Uterus (tissue), 4 donors: ENCODE measurements around the gene ARHGEF10L. TPM values are rescaled to one million over a fixed set of nuclear protein-coding genes. Genes with fewer than 3 reads are reported as not detected.

ENCODE experiments used
- DNase-seq, 2 donors: peaks; one replicate each; pipeline ENCODE4 v3.0.0-alpha.2; 2019 to 2020
- H3K27ac ChIP-seq, 2 donors: fragments of 200-600 bp; sonication (generic); 1 replicate in 1 of 2; 2 replicates in 1 of 2; pipeline ENCODE4 v1.5.1; 2016 to 2018
- H3K27me3 ChIP-seq, 2 donors: fragments of 200-600 bp; sonication (generic); one replicate each; pipeline ENCODE4 v1.5.1; 2018 to 2019; ENCODE audit warnings: control low read depth in 1 of 2
- H3K36me3 ChIP-seq, 2 donors: fragments of 200-600 bp; sonication (generic); one replicate each; pipeline ENCODE4 v1.5.1; 2019; ENCODE audit warnings: control low read depth in 1 of 2
- H3K4me1 ChIP-seq, 2 donors: fragments of 200-600 bp; sonication (generic); one replicate each; pipeline ENCODE4 v1.5.1; 2018 to 2019; ENCODE audit warnings: control low read depth in 1 of 2
- H3K4me3 ChIP-seq, 2 donors: fragments of 200-600 bp; sonication (generic); 1 replicate in 1 of 2; 2 replicates in 1 of 2; pipeline ENCODE4 v1.5.1; 2018 to 2019; ENCODE audit warnings: mild to moderate bottlenecking in 1 of 2
- H3K9me3 ChIP-seq, 2 donors: fragments of 200-600 bp; sonication (generic); one replicate each; pipeline ENCODE4 v1.5.1; 2019; ENCODE audit warnings: control low read depth in 1 of 2
- POLR2A ChIP-seq, 2 donors: fragments of 450-650 bp; IDR thresholded peaks; one replicate each; pipeline ENCODE4 v1.6.1; 2016; ENCODE audit warnings: antibody characterized with exemption in 2 of 2, mild to moderate bottlenecking in 1 of 2, moderate library complexity in 1 of 2
- intact Hi-C: fragments of 100-400 bp; cut with DNase I; formaldehyde crosslinking; loops from one replicate; pipeline ENCODE4 v1.15.1; 2023; ENCODE audit warnings: low total_unique reads
- total RNA-seq, 4 donors: library from RNA; depleted of rRNA in 3 of 4; stranded (reverse); fragments of >200 nt in 3 of 4; gene quantifications; one replicate each; pipeline versions ENCODE4 v1.1.0 to v1.2.4, GENCODE V29; 2014 to 2023
- TF ChIP-seq, protein P1 (sequence below), 4 experiments: fragments of 200-600 bp in 2 of 4; fragments of 450-650 bp in 2 of 4; sonication (generic) in 2 of 4; IDR thresholded peaks; one replicate each; pipeline ENCODE4 v1.5.1; 2016 to 2019; ENCODE audit warnings: antibody characterized with exemption in 4 of 4, mild to moderate bottlenecking in 2 of 4, moderate library complexity in 1 of 4
- donor health status: DM: yes; HTN: yes; CAD: no.

The ARHGEF10L gene
- total RNA-seq, 4 donors from 2014 or later, result 5.6 to 61.9 (median 19.1) TPM

DNA sequence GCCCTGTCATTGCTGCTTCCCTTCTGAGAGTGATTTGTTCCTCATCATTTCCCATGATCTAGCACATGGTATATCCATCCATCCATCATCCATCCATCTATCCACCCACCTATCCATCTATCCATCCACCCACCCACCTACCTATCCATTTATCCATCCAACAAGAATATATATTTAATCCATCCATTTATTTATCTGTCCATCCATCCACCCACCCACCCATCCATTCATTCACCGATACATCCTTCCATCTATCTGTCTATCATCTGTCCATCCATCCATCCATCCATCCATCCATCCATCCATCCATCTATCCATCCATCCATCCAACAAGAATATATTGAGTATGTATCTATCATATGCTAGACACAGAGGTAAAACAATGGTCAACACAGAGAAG, 115.7 kb downstream of the ARHGEF10L start:
- Histone ChIP-seq H3K36me3 (no peaks in the 10 kb centered on the region), H3K4me1 (no peaks in the 10 kb centered on the region), H3K9me3 (no peaks in the 10 kb centered on the region), H3K27me3 (no peaks in the 10 kb centered on the region), H3K4me3 (no peak overlapping the region), H3K27ac (no peak overlapping the region)
- DNase-seq, result no peak
- no peak for TF ChIP-seq POLR2A (IDR thresholded peaks at IDR 0.05)
- TF ChIP-seq, protein P1, sequence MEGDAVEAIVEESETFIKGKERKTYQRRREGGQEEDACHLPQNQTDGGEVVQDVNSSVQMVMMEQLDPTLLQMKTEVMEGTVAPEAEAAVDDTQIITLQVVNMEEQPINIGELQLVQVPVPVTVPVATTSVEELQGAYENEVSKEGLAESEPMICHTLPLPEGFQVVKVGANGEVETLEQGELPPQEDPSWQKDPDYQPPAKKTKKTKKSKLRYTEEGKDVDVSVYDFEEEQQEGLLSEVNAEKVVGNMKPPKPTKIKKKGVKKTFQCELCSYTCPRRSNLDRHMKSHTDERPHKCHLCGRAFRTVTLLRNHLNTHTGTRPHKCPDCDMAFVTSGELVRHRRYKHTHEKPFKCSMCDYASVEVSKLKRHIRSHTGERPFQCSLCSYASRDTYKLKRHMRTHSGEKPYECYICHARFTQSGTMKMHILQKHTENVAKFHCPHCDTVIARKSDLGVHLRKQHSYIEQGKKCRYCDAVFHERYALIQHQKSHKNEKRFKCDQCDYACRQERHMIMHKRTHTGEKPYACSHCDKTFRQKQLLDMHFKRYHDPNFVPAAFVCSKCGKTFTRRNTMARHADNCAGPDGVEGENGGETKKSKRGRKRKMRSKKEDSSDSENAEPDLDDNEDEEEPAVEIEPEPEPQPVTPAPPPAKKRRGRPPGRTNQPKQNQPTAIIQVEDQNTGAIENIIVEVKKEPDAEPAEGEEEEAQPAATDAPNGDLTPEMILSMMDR (IDR thresholded peaks at IDR 0.05), result no peak
- intact Hi-C loops, result no loop called here

DNA sequence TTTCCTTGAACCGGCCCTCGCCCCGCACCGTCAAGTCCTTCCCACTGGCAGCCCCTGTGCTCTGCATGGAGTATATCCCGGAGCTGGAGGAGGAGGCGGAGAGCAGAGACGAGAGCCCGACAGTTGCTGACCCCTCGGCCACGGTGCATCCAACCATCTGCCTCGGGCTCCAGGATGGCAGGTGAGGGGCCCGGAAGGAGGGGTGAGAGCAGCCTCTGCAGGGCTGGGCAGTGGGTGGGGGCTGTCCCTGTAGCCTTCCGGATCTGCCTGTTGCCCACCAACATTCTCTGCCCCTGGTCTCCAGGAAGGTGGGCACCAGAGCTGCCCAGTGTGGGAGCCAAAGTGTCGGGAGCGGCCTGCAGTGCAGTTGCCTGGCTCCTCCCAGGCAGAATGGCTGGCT, 116.4 kb downstream of the ARHGEF10L start:
- no peaks in the 10 kb centered on the region for H3K9me3 ChIP-seq

DNA sequence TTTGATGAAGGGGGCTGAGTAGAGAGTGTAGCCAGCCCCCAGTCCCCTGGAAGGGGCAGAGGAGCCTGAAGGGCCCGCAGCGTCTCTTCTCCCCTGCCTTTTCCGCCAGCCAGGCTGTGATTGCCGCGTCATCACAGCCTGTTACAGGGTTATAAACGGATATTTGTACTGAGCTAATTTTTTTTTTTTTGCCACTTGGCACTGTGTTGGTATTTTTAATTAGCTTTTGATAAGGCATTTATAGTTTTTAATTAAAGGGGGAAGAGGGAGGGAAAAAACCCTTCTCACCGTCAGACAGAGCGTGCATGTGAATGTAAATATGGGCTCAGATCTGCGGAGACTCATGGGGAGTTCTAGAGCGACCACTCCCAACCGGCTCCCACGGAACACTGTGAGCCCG, 117.9 kb downstream of the ARHGEF10L start:
- Histone ChIP-seq H3K27ac (no peak overlapping the region), H3K4me1 (no peaks in the 10 kb centered on the region), H3K9me3 (no peaks in the 10 kb centered on the region), H3K27me3 (no peaks in the 10 kb centered on the region), H3K36me3 (no peaks in the 10 kb centered on the region), H3K4me3 (no peak overlapping the region)
- DNase-seq, result no peak
- intact Hi-C loops, result no loop called here
- TF ChIP-seq POLR2A (IDR thresholded peaks at IDR 0.05), result no peak
- TF ChIP-seq, protein P1 (IDR thresholded peaks at IDR 0.05), result no peak

More for the DNA sequence above, 116.4 kb downstream of the ARHGEF10L start:
- Histone ChIP-seq H3K27ac (no peak overlapping the region), H3K36me3 (no peaks in the 10 kb centered on the region), H3K4me1 (no peaks in the 10 kb centered on the region), H3K27me3 (no peaks in the 10 kb centered on the region), H3K4me3 (no peak overlapping the region)
- intact Hi-C loops, result no loop called here
- TF ChIP-seq, protein P1 (IDR thresholded peaks at IDR 0.05), result no peak
- TF ChIP-seq POLR2A (IDR thresholded peaks at IDR 0.05), result no peak
- DNase-seq, result no peak

DNA sequence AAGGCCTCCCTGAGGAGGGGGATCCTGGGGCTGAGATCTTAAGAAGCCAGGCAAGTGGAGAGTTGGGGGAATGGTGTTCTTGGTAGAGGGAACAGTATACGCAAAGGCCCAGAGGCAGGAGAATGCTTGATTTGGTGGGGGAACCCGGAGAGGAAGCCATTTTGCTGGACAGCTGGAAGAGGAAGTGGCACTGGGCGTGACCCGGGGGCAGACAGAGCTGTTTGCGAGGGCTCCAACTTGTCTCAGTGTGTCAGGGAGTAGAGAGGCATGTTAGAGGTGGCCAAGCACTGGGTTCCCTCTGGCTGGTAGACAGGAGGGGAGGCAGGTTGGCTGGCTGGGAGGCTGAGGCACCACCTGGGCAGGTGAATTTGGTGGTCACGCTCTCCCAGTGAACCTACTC, 119.3 kb downstream of the ARHGEF10L start:
- TF ChIP-seq POLR2A (IDR thresholded peaks at IDR 0.05), result no peak
- TF ChIP-seq, protein P1 (IDR thresholded peaks at IDR 0.05), result no peak
- no peak for DNase-seq
- no peak overlapping the region for H3K4me3 ChIP-seq
- no peak overlapping the region for H3K27ac ChIP-seq
- H3K4me1 ChIP-seq, result no peaks in the 10 kb centered on the region
- no peaks in the 10 kb centered on the region for H3K9me3 ChIP-seq
- H3K27me3 ChIP-seq, result no peaks in the 10 kb centered on the region
- intact Hi-C loops, result no loop called here
- no peaks in the 10 kb centered on the region for H3K36me3 ChIP-seq

DNA sequence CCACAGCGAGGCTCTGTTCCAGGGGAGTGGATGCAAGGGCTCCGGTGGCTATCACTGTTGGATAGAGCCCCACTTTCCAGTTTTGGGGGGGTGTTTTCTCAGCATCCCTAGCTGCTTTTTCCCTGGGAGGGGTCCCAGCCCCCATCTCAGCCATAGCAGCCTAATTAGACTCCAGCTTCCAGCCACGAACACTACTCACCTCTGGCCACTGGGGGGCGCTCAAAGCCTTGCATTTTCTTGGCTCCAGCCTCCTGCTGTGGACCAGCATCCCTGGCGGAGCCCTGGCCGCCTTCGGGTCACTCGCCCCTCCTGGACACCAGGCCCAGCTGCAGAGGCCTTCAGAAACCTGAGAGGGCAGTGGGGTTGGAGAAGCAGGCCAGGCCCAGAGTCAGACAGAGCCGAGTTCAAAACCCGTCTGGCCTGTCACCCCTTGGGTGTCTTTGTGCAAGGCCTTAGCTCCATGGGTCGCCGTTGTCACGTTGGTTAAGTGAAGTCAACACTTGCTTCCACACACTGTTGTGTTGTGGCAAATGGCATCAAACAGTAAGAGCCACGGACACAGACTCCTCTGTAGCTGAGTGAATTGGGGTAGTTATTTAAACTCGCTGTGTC, 122.2 kb downstream of the ARHGEF10L start:
- Histone ChIP-seq H3K27me3 (no peaks in the 10 kb centered on the region), H3K4me1 (no peaks in the 10 kb centered on the region), H3K9me3 (no peaks in the 10 kb centered on the region), H3K4me3 (no peak overlapping the region), H3K36me3 (no peaks in the 10 kb centered on the region), H3K27ac (no peak overlapping the region)
- DNase-seq, result peak; percentile 27 to 60
- TF ChIP-seq, protein P1 (IDR thresholded peaks at IDR 0.05), result peak; percentile 52 to 67 (median 62)
- no peak for TF ChIP-seq POLR2A (IDR thresholded peaks at IDR 0.05)
- intact Hi-C loops, result no loop called here
